Sciatic nerve (tissue), 2 donors: Measurements from ENCODE around the gene TOP2A. TPM values are rescaled to one million over a fixed set of nuclear protein-coding genes. Genes with fewer than 3 reads are reported as not detected.
A peak's percentile ranks its signal among the peaks of the same experiment; 100 is the strongest.
"Not testable (repeated sequence)": the region's sequence is repeated elsewhere in the genome, so short reads cannot be mapped to it uniquely, and the experiment has no call there.

Experiments
- ATAC-seq: fragments of 200-7000 bp; cut with Tn5 transposase; one replicate; pipeline ENCODE4 v1.9.1; 2020; ENCODE audit warnings: mild to moderate bottlenecking, moderate library complexity
- DNase-seq: peaks from one replicate; pipeline ENCODE4 v3.0.0-alpha.2; 2020; ENCODE audit warnings: low spot score
- intact Hi-C: fragments of 100-400 bp; cut with DNase I; formaldehyde crosslinking; loops from one replicate; pipeline ENCODE4 v1.14.2; 2022
- total RNA-seq: library from RNA; stranded (reverse); fragmentation: NEBNext Ultra II Directional; extraction: Animal tissue kit (Norgen Biotek cat#: 25700); gene quantifications from one replicate; pipeline ENCODE4 v1.2.1, GENCODE V29; 2021
- donor health status: DM: no; HTN: no; CAD: no.
- donor health status: DM: no; HTN: no; CAD: no.

The TOP2A gene
- total RNA-seq, 1 donor from 2014 or later = 1.4 TPM

- DNase-seq, ATAC-seq, intact Hi-C loops: not testable (repeated sequence)
Measured at GRCh38 chr17:40409540-40409939, 8.2 kb downstream of the TOP2A start.

GRCh38 chr17:40407460-40407859 lies 10.2 kb downstream of the TOP2A start:
- no peak for ATAC-seq
- DNase-seq = no peak
- intact Hi-C loops = no loop called here

GRCh38 chr17:40404003-40404402 lies 13.7 kb downstream of the TOP2A start:
- no peak for DNase-seq
- intact Hi-C loops = no loop called here
- no peak for ATAC-seq

- DNase-seq = no peak
- intact Hi-C loops = no loop called here
- no peak for ATAC-seq
Measured at GRCh38 chr17:40402668-40403067, 15.0 kb downstream of the TOP2A start.

- ATAC-seq = peak; percentile 65
- intact Hi-C loops = no loop called here
- DNase-seq = no peak
Measured at GRCh38 chr17:40399185-40399584, 18.5 kb downstream of the TOP2A start.

GRCh38 chr17:40386555-40386954 lies 31.1 kb downstream of the TOP2A start:
- ATAC-seq, intact Hi-C loops, DNase-seq: not testable (repeated sequence)

GRCh38 chr17:40382251-40382650 lies 35.4 kb downstream of the TOP2A start:
- no peak for ATAC-seq
- intact Hi-C loops = no loop called here

GRCh38 chr17:40378966-40379365 lies 38.7 kb downstream of the TOP2A start:
- DNase-seq = no peak
- ATAC-seq = no peak
- intact Hi-C loops = loop anchor here (5.0 kb wide), 1 partner anchor 1572 kb away; no protein-coding TSS in a partner anchor

More at GRCh38 chr17:40382251-40382650, 35.4 kb downstream of the TOP2A start:
- DNase-seq = no peak

- intact Hi-C loops = loop anchor here (5.0 kb wide), 1 partner anchor 1571 kb away; no protein-coding TSS in a partner anchor
- ATAC-seq (no peak), DNase-seq (no peak)
Measured at GRCh38 chr17:40377832-40378231, 39.9 kb downstream of the TOP2A start.

- DNase-seq, ATAC-seq: not testable (repeated sequence)
- intact Hi-C loops = loop anchor here (5.0 kb wide), 1 partner anchor 1569 kb away; no protein-coding TSS in a partner anchor
Measured at GRCh38 chr17:40376541-40376940, 41.2 kb downstream of the TOP2A start.

GRCh38 chr17:40375786-40376185 lies 41.9 kb downstream of the TOP2A start:
- intact Hi-C loops = loop anchor here (5.0 kb wide), 1 partner anchor 1568 kb away; no protein-coding TSS in a partner anchor
- not testable (repeated sequence) for ATAC-seq, DNase-seq

- ATAC-seq (no peak), DNase-seq (no peak)
- intact Hi-C loops = loop anchor here (5.0 kb wide), 1 partner anchor 1568 kb away; no protein-coding TSS in a partner anchor
Measured at GRCh38 chr17:40374821-40375498, 42.7 kb downstream of the TOP2A start.

GRCh38 chr17:40373999-40374398 lies 43.7 kb downstream of the TOP2A start:
- no peak for DNase-seq
- intact Hi-C loops = no loop called here

GRCh38 chr17:40373324-40373723 lies 44.4 kb downstream of the TOP2A start:
- DNase-seq (no peak), ATAC-seq (no peak)

More at GRCh38 chr17:40373999-40374398, 43.7 kb downstream of the TOP2A start:
- ATAC-seq = no peak

GRCh38 chr17:40372644-40373043 lies 45.1 kb downstream of the TOP2A start:
- intact Hi-C loops, DNase-seq, ATAC-seq: not testable (repeated sequence)

More at GRCh38 chr17:40373324-40373723, 44.4 kb downstream of the TOP2A start:
- intact Hi-C loops = no loop called here

GRCh38 chr17:40372031-40372430 lies 45.7 kb downstream of the TOP2A start:
- DNase-seq = no peak
- intact Hi-C loops = no loop called here
- no peak for ATAC-seq

GRCh38 chr17:40371261-40371929 lies 46.3 kb downstream of the TOP2A start:
- intact Hi-C loops = no loop called here
- no peak for DNase-seq
- no peak for ATAC-seq

GRCh38 chr17:40369923-40370322 lies 47.8 kb downstream of the TOP2A start:
- intact Hi-C loops = no loop called here
- no peak for DNase-seq
- no peak for ATAC-seq

GRCh38 chr17:40367728-40368127 lies 50.0 kb downstream of the TOP2A start:
- ATAC-seq, intact Hi-C loops, DNase-seq: not testable (repeated sequence)
